C4-2B (cell line): ENCODE data around the gene ZFP1.

Source experiments
- H3K27ac ChIP-seq: fragments of 450-650 bp; 2 replicates; pipeline ENCODE4 v1.5.1; 2017
- CTCF ChIP-seq: fragments of 450-650 bp; conservative IDR thresholded peaks from 2 replicates; pipeline ENCODE4 v1.5.1; 2017; ENCODE audit warnings: mild to moderate bottlenecking
- ZFX ChIP-seq: fragments of 450-650 bp; IDR thresholded peaks from 2 replicates; pipeline ENCODE4 v1.6.1; 2017

Gene ZFP1

GRCh38 chr16:75109732-75110243 lies 38.5 kb upstream of the ZFP1 start:
- peak overlapping the region; percentile 83 for H3K27ac ChIP-seq
- TF ChIP-seq CTCF (no peak), ZFX (no peak)

GRCh38 chr16:75110637-75111513 lies 37.4 kb upstream of the ZFP1 start:
- peak overlapping the region; percentile 83 for H3K27ac ChIP-seq
- TF ChIP-seq CTCF (peak; percentile 87), ZFX (no peak)

GRCh38 chr16:75111514-75111940 lies 36.8 kb upstream of the ZFP1 start:
- TF ChIP-seq ZFX (no peak), CTCF (peak; percentile 66)
- H3K27ac ChIP-seq: peak overlapping the region; percentile 83

- TF ChIP-seq ZFX: no peak
- TF ChIP-seq CTCF: no peak
- H3K27ac ChIP-seq: peak overlapping the region; percentile 83; the same call in 1 of the 2 replicates
These were observed 36.2 kb upstream of the ZFP1 start for GRCh38 chr16:75111961-75112733.

GRCh38 chr16:75112734-75113491 lies 35.4 kb upstream of the ZFP1 start:
- no peak overlapping the region for H3K27ac ChIP-seq
- TF ChIP-seq CTCF (no peak), ZFX (no peak)

- H3K27ac ChIP-seq: no peak overlapping the region
- no peak for TF ChIP-seq ZFX
- TF ChIP-seq CTCF: no peak
These were observed 34.7 kb upstream of the ZFP1 start for GRCh38 chr16:75113541-75114121.
